Left renal pelvis (tissue), 4 donors: Measurements from ENCODE around the gene UBAP1. TPM values are rescaled to one million over a fixed set of nuclear protein-coding genes. Genes with fewer than 3 reads are reported as not detected.
A peak's percentile ranks its signal among the peaks of the same experiment; 100 is the strongest.
"Not testable (repeated sequence)": the region's sequence is repeated elsewhere in the genome, so short reads cannot be mapped to it uniquely, and the experiment has no call there.

ENCODE experiments used
- DNase-seq, 4 donors: peaks; one replicate each; pipeline ENCODE4 v3.0.0-alpha.2; 2013; ENCODE audit warnings: low read depth in 4 of 4, low spot score in 3 of 4
- polyA plus RNA-seq, 4 donors: library from polyadenylated mRNA; unstranded; fragments of 120-200 nt; gene quantifications; one replicate each; pipeline ENCODE4 v1.2.1, GENCODE V29; 2013; ENCODE audit not compliant: insufficient read length in 4 of 4

UBAP1 gene
- polyA plus RNA-seq, 4 donors: 48.9 to 62.0 (median 58.6) TPM

DNA sequence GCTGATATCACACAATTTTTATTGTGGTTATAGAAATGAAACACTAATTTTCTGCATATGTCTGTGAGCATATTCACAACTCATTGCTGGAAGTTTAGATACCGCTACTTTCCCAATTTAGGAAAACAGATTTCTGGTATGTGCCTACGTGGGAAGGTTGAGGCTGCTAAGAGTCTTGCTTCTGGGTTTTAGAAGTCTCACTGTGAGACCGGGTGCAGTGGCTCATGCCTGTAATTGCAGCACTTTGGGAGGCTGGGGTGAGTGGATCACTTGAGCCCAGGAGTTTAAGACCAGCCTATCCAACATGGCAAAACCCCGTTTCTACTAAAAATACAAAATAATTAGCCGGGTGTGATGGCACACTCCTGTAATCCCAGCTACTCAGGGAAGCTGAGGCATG lies 39.6 kb downstream of the UBAP1 start:
- DNase-seq: no peak

DNA sequence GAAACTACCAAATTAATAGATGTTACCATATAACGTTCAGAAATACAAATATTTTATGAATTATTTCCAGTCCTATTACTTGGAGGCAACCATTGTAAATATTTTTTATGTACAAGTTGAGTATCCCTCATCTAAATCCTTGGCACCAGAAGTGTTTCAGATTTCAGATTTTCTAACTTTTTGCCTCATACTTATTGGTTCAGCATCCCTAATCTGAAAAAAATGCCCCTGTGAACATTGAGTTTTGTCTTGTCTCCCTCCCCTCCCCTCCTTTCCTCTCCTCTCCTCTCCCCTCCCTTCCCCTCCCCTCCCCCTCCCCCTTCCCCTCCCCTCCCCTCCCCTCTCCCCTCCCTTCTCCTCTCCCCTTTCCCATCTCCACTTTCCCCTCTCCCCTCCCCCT lies 40.6 kb downstream of the UBAP1 start:
- DNase-seq: no peak

DNA sequence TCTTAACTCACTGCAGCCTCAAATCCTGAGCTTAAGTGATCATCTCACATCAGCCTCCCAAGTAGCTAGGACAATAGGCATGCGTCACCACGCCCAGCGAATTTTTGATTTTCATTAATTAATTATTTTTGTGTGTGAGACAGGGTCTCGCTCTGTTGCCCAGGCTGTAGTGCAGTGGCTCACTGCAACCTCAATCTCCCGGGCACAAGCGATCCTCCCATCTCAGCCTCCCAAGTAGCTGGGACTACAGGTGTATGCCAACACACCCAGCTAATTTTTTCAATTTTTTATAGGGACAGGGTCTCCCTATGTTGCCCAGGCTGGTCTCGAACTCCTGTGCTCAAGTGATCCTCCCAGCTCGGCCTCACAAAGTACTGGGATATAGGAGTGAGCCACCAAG lies 41.4 kb downstream of the UBAP1 start:
- DNase-seq: no peak

DNA sequence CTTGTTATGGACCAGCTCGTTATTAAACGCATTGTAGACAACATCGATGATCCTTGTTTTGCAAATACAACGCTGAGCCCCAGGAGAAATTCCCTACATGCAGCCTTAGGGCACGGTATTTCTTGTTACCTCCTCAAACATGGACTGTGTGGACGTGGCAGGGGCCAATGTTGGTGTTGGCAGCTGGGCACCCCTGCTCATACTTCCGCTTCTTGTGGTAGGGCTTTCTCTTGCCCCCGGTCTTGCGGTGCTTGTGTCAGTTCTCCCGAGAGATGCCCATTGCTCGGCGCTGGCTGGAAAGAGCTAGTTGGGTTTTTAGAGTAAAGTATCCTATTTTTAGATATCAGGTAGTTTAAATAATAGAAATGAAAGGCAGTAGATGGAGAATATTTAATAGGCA lies 45.5 kb downstream of the UBAP1 start:
- no peak for DNase-seq

DNA sequence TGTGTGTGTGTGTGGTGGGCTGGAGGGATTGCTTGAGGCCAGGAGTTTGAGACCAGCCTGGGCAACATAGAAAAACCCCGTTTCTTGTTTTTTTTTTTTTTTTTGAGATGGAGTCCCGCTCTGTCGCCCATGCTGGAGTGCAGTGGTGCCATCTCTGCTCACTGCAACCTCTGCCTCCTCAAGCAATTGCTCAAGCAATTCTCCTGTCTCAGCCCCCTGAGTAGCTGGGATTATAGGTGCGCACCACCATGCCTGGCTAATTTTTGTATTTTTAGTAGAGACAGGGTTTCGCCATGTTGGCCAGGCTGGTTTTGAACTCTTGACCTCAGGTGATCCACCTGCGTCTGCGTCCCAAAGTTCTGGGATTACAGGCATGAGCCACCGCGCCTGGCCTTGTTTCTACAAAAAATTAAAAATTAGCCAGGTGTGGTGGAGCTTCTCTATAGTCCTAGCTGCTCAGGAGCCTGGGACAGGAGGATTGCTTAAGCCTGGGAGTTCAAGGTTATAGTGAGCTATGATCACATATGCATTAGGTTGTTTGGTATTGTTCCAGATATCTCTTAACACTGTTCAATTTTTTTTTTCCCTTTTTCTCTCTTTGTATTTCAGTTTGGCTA lies 47.4 kb downstream of the UBAP1 start:
- not testable (repeated sequence) for DNase-seq

DNA sequence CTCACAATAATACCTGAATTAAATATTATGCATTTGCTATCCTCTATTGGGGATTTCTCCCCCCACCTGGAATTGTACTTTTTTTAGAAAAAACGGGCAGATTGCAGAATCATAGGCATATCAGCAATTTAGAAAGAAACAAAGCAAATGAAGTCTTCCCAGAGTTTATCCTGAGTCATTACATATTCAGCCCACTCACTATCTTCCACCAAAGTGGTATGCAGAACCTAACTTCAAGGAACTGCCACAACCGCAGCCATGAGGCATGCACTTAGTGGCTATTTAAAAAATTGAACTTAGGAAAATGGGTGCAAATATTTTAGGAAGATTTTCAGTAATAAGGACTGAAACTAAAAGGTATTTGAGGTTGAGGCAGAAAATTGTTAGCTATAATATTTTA lies 48.6 kb downstream of the UBAP1 start:
- DNase-seq: no peak

DNA sequence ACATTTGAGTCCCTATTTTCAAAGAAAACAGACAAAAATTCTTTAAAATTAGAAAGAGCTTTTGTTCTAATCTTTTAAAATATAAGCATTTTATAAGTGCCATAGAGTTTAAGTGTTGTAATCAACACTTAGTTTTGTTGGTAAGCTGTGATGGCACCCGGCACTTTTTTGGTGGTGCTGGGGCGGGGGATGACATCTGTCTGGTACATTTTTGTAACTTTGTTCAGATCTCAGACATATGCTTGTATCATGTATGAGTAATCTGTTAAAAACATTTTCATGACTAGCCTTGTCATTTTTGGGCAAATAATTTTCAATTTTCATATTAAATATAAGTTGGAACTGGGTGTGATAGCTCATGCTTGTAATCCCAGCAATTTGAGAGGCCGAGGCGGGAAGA lies 51.7 kb downstream of the UBAP1 start:
- DNase-seq: no peak

DNA sequence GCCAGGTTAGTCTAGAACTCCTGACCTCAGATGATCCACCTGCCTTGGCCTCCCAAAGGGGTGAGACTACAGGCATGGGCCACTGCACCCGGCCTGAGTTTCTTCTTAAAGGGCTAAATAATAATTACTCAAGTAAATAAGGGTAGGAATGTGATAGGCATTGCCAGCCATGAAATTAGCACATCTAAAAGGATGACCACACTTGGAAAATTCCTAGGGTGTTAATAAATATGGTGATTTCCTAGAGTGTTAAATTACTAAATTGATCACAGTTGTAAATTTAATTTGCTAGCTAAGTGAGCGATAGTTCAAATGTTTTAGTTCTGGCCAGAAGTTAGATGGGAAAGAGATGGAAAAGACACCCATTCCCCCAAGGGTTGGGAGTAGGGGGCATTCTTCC lies 53.4 kb downstream of the UBAP1 start:
- no peak for DNase-seq

DNA sequence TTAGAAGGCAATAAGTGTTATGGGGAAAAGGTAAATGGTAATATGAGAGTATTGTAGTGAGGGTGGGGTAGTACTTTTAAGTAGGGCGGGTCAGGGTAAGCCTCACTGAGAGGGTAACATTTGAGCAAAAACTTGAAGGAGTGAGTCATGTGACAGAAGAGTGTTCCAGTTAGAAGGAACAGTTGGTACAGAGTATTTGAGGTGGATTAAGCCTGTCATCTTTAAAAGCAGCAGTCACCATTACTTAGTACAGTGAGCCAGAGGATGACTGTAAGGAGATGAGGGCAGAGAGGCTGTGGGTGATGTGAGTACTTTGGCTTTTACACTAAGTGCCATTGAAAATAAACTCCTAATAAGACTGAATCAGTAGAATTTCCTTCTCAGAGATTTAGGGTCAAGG lies 54.8 kb downstream of the UBAP1 start:
- DNase-seq: no peak

DNA sequence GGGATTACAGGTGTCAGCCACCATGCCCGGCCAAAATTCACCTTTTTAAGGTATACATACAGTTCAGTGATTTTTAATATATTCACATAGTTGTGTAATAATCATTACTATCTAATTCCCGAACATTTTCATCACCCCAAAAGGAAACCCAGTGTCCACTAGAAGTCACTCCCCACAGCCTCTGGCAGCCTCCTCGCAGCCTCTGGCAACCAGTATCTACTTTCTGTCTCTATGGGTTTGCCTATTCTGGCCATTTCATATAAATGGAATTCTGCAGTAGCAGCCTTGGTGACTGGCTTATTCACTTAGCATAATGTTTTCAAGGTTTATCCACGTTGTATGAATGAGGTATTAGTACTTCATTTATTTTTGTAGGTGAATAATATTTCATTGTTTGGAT lies 59.0 kb downstream of the UBAP1 start:
- no peak for DNase-seq

DNA sequence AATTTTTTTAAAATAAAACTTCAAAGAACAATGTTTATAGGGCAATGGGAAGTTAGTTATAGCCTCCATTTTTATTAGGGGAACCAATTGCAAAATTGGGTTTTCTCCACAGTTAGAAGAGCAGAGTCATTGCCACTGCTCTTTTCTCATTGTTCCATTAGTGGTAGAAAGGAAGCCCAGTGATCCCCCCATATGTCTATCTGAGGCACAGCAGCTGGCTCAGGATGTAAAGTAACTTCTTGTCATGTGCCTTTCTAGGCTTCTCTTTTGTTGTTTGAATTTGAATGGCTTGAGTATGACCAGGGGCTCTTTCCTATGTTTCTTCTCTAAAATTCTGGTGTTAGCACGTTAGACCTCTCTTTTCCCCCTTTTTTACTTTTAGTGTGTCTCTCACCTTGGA lies 61.2 kb downstream of the UBAP1 start:
- DNase-seq: no peak

DNA sequence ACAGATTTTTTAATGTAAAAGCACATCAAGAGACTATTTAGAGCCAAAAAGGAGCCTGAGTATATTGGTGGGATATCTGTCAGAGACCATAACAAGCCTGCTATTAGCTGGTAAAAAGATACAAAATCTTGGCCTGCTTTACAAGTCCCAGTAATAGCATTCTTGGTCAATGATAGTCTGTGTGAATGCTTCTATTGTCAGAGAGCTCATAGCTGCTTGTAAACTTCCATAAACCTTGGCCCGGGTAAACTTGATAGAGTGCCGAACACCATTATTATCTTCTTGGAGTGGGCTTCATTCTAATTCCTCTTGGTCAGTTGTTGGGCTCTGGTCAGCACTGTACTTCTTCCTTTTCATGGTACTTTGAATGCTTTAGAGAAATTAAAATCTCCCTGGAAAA lies 64.0 kb downstream of the UBAP1 start:
- DNase-seq: no peak

DNA sequence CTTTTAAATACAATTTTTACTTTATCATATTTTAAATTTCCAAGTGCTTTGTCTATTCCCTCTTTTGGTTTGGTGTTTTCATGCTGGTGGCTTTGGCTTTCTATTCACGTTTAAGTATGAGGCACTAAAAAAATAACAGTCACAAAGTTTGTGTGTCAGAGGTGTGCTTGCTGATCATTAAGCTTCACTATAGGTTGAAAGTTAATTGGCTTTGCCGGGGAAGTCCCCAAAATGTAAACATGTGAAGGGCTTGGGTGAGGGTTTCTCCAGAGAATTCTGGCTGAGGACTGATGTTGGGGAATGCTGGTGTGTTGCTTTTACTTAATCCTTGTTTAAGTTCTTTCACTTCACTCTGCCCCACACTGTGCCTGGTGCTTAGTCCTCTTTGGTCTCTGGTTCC lies 66.4 kb downstream of the UBAP1 start:
- DNase-seq: not testable (repeated sequence)

DNA sequence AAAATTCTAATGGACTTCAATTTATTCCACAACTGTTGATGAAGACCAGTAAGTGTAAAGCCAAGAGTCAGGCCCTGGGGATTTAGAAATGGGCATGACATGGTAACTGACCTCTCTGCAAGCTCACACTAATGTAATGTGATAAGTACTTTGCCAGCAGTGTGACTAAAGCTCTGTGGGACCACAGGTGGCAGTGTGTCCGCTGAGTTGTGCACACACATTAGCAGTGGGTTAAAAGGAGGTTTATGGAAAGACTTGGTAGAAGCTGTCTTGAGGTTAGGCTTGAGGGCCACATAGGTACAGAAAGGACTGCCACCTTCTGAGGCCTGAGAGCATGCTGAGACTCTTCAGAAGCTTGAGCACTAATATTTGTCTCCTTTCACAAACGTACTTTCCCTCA lies 67.6 kb downstream of the UBAP1 start:
- no peak for DNase-seq

DNA sequence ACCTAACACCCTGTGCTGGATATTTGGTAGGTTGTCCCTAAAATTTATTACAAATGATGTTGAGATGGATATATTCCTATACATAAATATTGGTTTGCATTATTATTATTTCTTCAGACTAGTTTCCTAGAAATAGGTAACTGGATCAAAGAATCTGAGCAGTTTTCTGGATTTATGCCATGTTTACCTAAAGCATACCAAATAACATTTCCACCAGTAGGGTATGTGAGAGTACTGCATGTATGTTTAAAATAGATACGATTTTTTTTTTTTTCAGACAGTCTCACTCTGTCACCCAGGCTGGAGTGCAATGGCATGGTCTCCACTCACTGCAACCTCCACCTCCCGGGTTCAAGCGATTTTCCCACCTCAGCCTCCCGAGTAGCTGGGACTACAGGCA lies 68.9 kb downstream of the UBAP1 start:
- not testable (repeated sequence) for DNase-seq

DNA sequence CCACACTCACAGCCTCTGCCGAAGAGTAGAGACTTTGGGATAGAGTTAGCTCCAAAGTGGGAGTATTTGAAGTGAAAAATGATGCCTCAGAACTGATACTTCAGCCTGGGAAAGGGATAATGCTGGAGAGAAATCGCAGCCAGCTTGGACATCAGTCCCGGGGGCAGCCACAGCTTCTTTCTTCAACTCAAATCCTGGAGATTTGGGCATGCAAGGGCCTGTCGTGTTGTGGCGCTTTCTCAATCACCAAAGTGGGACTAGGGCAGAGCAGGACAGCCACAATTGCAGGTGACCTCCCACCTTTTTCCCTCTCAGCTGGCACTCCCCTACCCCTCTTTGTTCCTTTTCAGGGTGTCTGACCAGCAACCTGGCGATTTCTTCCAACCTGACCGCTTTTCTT lies 70.4 kb downstream of the UBAP1 start:
- DNase-seq: no peak

DNA sequence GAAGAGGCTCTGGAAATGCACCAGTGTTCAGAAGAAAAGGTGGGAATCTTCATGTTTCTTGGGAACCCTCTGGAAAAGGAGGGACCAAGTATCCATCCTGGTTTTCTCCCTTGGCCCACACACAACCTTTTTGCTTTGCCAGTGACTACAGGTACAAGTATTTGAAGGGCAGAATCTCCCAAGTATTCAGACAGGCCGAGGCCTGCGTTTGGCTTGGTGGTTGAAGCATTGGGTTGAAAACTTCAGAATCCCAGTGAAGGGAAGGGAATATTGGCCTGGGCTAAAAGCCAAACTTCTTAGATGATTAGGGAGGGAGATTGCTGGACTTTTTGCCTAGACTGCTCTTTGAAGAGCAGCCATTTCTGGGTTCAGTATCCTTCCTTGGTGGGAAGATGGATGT lies 71.9 kb downstream of the UBAP1 start:
- DNase-seq: no peak

DNA sequence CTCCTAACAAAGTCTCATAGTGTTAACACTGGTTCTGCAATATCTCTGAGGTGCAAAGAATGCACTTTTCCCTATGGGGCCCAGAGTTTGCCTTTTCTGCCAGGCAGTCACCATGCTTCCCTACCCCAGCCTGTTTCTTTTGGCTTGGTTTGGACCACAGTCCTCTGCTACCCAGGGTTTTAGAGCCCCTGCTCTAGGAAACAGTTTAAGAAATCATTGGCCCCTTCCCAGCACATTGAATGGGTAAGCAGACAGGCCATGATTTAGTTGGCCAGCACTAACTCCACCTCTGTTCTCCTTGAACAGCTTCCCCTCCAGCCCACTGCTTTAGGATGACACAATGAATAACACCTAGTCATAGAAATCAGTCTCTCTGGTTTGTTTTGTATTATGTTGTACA lies 73.2 kb downstream of the UBAP1 start:
- DNase-seq: no peak

DNA sequence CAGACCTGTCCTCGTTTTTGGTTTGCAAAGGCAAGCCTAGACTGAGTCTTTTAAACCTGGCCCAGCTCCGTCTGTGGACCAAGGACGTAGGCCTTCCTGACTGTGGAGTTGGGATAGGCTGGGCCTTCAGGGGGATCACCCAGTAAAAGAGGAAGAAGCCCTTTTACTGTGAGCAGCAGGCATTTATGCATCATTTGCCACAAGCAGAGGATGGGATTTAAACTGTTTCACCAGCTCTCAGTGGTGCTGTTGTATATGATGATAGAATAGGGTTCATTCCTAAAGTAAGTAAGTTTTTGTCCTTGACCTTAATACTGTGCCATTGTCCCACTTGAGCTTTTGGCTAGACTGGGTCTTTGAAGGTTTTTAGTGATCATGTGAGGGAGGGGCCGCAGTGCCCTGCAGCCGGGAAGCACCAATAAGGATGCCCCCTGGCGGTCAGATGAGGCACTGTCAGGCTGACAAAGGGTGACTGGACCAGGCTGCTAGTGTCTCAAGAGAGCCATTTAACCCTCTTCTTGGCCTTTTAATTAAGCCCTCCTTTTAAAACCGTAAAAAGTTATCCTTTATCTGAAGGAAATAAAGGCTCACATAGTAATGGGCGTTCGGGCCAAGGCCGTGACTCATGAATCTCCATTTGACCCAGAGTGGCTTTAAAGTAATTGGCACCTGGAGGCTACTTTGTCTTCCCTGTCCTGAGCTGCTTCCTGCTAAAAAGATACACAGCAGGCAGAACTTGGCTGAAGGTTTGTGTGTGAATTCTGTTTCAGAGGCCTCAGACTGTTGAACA lies 74.0 kb downstream of the UBAP1 start:
- peak in 2 of 4 donors; percentile 25 to 48 for DNase-seq

DNA sequence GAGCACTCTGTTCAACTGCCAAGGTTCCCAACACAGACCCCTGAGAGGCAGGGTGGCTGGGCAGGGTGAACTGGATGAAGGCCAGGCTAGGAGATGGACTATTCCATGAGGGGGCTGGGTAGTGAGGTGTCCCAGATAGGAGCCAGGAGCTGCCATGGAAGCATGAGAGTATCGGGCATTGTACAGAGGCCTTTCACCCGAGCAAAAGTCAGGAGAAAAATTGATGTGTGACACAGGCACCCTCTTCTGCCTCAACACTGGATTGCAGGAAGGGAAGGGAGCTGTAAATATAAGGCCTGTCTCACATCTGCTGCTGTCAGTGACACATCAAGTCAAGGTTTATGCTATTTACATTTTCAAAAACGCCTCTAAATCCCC lies 74.6 kb downstream of the UBAP1 start:
- no peak for DNase-seq

DNA sequence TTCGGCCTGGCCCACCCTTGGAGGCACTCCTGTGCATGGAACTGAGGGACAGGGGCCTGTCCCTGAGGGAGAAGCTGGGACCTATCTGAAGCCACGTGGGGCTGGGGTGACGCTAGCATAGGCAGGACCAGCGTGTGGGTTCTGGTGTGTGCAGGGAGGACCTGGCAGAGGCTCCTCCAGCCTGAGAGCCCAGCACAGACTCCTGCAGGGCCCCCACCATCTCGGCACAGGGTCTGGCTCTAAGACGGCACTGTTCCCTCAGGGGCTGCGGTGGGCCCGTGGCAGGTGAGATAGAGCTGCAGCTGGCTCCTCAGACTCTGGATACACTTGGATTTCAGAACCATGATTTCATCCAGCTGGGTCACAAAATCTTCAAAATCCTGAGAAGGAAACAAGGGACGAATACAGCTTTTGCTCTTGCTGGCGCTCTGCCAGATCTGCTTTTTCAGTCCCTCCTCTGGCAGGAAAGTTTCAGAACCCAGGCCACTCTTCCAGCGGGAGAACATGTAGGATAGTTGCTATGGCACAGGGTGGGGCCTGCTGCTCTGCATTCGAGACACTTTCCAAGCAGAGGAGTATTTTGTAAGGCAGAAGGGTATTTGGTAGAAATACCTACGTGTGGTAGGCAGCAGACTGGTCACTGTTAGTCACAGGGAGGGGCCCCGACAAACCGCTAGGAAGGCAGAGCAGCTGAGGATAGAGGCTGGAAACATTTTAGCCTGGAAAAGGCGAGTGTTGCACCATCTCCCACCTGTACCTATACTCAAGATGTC lies 75.5 kb downstream of the UBAP1 start:
- DNase-seq: no peak
